ENCODE measurements around the gene EPHB1.

- no peak for TF ChIP-seq CTCF (conservative IDR thresholded peaks at IDR 0.05; ENCODE audit: low read depth, low read length)
- no peak for TF ChIP-seq EZH2 (IDR thresholded peaks at IDR 0.05; ENCODE audit: borderline replicate concordance, low read depth, low read length, poor library complexity, severe bottlenecking)
Observed at GRCh38 chr3:135267487-135267886, 472.4 kb downstream of the EPHB1 start.

Data from A673 (cell line).